Neural cell (in vitro differentiated cells): ENCODE measurements around the gene LRRC10B.

Experiments used
- EP300 ChIP-seq: fragments of 450-650 bp; conservative IDR thresholded peaks from 2 replicates; pipeline ENCODE4 v1.6.1; 2014; ENCODE audit warnings: antibody characterized with exemption, mild to moderate bottlenecking, moderate library complexity; ENCODE audit not compliant: poor library complexity, severe bottlenecking
- EZH2 ChIP-seq: fragments of 200-600, 300-800 bp; shearing (Covaris generic), sonication (generic); IDR thresholded peaks from 2 replicates; pipeline ENCODE4 v1.6.1; 2014; ENCODE audit warnings: antibody characterized with exemption, low read length, borderline replicate concordance, mild to moderate bottlenecking; ENCODE audit not compliant: insufficient read depth, poor library complexity, severe bottlenecking
- MXI1 ChIP-seq: fragments of 450-650 bp; conservative IDR thresholded peaks from 2 replicates; pipeline ENCODE4 v1.6.1; 2014; ENCODE audit warnings: antibody characterized with exemption, mild to moderate bottlenecking; ENCODE audit not compliant: poor library complexity, severe bottlenecking
- POLR2AphosphoS5 ChIP-seq: IDR thresholded peaks from 2 replicates; pipeline ENCODE4 v1.6.1; 2012
- RAD21 ChIP-seq: fragments of 450-650 bp; conservative IDR thresholded peaks from 2 replicates; pipeline ENCODE4 v1.6.1; 2014; ENCODE audit warnings: antibody characterized with exemption, mild to moderate bottlenecking, moderate library complexity
- SMC3 ChIP-seq: fragments of 450-650 bp; conservative IDR thresholded peaks from 2 replicates; pipeline ENCODE4 v1.6.1; 2014; ENCODE audit warnings: antibody characterized with exemption, mild to moderate bottlenecking, moderate library complexity; ENCODE audit not compliant: poor library complexity
- TAF1 ChIP-seq: IDR thresholded peaks from 2 replicates; pipeline ENCODE4 v1.6.1; 2012; ENCODE audit warnings: low read depth
- TF ChIP-seq, protein P1 (sequence below): fragments of 450-650 bp; IDR thresholded peaks from 2 replicates; pipeline ENCODE4 v1.5.1; 2014; ENCODE audit warnings: antibody characterized with exemption, mild to moderate bottlenecking, moderate library complexity; ENCODE audit not compliant: poor library complexity, severe bottlenecking
- TF ChIP-seq, protein P2 (sequence below): IDR thresholded peaks from 2 replicates; pipeline ENCODE4 v1.6.1; 2012; ENCODE audit warnings: borderline replicate concordance

DNA sequence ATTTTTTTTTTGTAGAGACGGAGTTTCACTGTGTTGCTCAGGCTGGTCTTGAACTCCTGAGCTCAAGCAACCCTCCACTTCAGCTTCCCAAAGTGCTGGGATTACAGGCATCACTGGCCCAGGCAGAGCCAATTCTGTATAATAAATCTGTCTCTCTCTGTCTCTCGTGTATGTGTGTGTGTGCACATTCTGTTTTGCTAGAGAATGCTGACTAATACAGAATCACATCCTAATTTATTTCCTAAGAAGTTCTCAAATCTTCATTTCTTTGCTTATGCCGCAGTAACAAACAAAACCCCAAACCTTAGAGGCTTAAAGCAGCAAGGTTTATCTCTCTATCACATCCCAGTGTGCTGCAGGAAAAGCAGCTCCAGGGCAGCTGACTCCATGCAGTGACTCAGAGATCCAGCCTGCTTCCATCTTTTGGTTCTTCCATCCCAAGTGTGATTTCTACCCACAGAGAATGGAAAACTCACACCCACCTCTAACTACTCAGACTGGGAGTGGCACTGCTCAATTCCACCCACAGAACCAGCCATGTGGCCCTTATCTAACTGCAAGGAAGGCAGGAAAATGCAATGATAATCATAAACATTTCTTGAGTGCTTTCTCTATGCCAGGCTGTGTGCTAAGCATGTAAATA, 35.1 kb upstream of the LRRC10B start:
- TF ChIP-seq, protein P1, sequence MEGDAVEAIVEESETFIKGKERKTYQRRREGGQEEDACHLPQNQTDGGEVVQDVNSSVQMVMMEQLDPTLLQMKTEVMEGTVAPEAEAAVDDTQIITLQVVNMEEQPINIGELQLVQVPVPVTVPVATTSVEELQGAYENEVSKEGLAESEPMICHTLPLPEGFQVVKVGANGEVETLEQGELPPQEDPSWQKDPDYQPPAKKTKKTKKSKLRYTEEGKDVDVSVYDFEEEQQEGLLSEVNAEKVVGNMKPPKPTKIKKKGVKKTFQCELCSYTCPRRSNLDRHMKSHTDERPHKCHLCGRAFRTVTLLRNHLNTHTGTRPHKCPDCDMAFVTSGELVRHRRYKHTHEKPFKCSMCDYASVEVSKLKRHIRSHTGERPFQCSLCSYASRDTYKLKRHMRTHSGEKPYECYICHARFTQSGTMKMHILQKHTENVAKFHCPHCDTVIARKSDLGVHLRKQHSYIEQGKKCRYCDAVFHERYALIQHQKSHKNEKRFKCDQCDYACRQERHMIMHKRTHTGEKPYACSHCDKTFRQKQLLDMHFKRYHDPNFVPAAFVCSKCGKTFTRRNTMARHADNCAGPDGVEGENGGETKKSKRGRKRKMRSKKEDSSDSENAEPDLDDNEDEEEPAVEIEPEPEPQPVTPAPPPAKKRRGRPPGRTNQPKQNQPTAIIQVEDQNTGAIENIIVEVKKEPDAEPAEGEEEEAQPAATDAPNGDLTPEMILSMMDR, result no peak
- TF ChIP-seq EP300 (no peak), RAD21 (no peak), TAF1 (no peak), EZH2 (no peak), MXI1 (no peak), POLR2AphosphoS5 (no peak), SMC3 (no peak)
- TF ChIP-seq, protein P2, sequence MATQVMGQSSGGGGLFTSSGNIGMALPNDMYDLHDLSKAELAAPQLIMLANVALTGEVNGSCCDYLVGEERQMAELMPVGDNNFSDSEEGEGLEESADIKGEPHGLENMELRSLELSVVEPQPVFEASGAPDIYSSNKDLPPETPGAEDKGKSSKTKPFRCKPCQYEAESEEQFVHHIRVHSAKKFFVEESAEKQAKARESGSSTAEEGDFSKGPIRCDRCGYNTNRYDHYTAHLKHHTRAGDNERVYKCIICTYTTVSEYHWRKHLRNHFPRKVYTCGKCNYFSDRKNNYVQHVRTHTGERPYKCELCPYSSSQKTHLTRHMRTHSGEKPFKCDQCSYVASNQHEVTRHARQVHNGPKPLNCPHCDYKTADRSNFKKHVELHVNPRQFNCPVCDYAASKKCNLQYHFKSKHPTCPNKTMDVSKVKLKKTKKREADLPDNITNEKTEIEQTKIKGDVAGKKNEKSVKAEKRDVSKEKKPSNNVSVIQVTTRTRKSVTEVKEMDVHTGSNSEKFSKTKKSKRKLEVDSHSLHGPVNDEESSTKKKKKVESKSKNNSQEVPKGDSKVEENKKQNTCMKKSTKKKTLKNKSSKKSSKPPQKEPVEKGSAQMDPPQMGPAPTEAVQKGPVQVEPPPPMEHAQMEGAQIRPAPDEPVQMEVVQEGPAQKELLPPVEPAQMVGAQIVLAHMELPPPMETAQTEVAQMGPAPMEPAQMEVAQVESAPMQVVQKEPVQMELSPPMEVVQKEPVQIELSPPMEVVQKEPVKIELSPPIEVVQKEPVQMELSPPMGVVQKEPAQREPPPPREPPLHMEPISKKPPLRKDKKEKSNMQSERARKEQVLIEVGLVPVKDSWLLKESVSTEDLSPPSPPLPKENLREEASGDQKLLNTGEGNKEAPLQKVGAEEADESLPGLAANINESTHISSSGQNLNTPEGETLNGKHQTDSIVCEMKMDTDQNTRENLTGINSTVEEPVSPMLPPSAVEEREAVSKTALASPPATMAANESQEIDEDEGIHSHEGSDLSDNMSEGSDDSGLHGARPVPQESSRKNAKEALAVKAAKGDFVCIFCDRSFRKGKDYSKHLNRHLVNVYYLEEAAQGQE, result no peak
